Loucy (cell line): Measurements from ENCODE around the gene PDE6B.

Source experiments
- H2AFZ ChIP-seq: fragments of 200-600 bp; sonication (generic); 2 replicates; pipeline ENCODE4 v1.6.0; 2016; ENCODE audit warnings: antibody characterized with exemption, mild to moderate bottlenecking, low read length, moderate library complexity
- H3F3A ChIP-seq: fragments of 200-600 bp; 2 replicates; pipeline ENCODE4 v1.6.0; 2016; ENCODE audit warnings: antibody characterized with exemption, low read depth, mild to moderate bottlenecking
- H3K27me3 ChIP-seq: fragments of 200-600 bp; sonication (generic); 2 replicates; pipeline ENCODE4 v1.6.1; 2014; ENCODE audit warnings: low read length, mild to moderate bottlenecking; ENCODE audit not compliant: insufficient read depth, poor library complexity, severe bottlenecking
- H3K36me3 ChIP-seq: fragments of 200-600 bp; sonication (generic); 2 replicates; pipeline ENCODE4 v1.6.1; 2016; ENCODE audit warnings: low read length; ENCODE audit not compliant: insufficient read depth
- H3K4me1 ChIP-seq: fragments of 200-600 bp; sonication (generic); 2 replicates; pipeline ENCODE4 v1.5.1; 2014; ENCODE audit warnings: low read length, mild to moderate bottlenecking; ENCODE audit not compliant: insufficient read depth, poor library complexity, severe bottlenecking
- H3K4me2 ChIP-seq: fragments of 200-600 bp; sonication (generic); 2 replicates; pipeline ENCODE4 v1.6.0; 2014; ENCODE audit warnings: antibody characterized with exemption, low read length, low read depth, mild to moderate bottlenecking; ENCODE audit not compliant: poor library complexity, severe bottlenecking
- H3K4me3 ChIP-seq: fragments of 200-600 bp; sonication (generic); 2 replicates; pipeline ENCODE4 v1.5.1; 2014; ENCODE audit warnings: low read length, mild to moderate bottlenecking, mixed read lengths; ENCODE audit not compliant: poor library complexity, severe bottlenecking
- H3K79me2 ChIP-seq: fragments of 200-600 bp; sonication (generic); 2 replicates; pipeline ENCODE4 v1.6.1; 2014; ENCODE audit warnings: low read length; ENCODE audit not compliant: insufficient read depth
- H3K9ac ChIP-seq: fragments of 200-600 bp; sonication (generic); 2 replicates; pipeline ENCODE4 v1.6.0; 2014; ENCODE audit warnings: mild to moderate bottlenecking, low read depth, low read length, moderate library complexity; ENCODE audit not compliant: poor library complexity, severe bottlenecking
- H3K9me2 ChIP-seq: fragments of 200-600 bp; sonication (generic); replicated peaks from 2 replicates; pipeline ENCODE4 v1.6.1; 2016; ENCODE audit warnings: low read depth, low read length, mixed read lengths
- H3K9me3 ChIP-seq: fragments of 200-600 bp; sonication (generic); 2 replicates; pipeline ENCODE4 v1.6.1; 2014; ENCODE audit warnings: mild to moderate bottlenecking, antibody characterized with exemption, low read length, low read depth; ENCODE audit not compliant: insufficient read depth
- H4K20me1 ChIP-seq: fragments of 200-600 bp; sonication (generic); 2 replicates; pipeline ENCODE4 v1.6.0; 2014; ENCODE audit warnings: antibody characterized with exemption, low read length, mild to moderate bottlenecking; ENCODE audit not compliant: insufficient read depth, poor library complexity, severe bottlenecking
- EZH2phosphoT487 ChIP-seq: fragments of 200-600 bp; IDR thresholded peaks from 2 replicates; pipeline ENCODE4 v1.6.1; 2018; ENCODE audit warnings: antibody characterized with exemption, mild to moderate bottlenecking, moderate library complexity, borderline replicate concordance
- TF ChIP-seq, protein P1 (sequence below): fragments of 200-600 bp; sonication (generic); conservative IDR thresholded peaks from 2 replicates; pipeline ENCODE4 v1.5.1; 2014; ENCODE audit warnings: mild to moderate bottlenecking, antibody characterized with exemption, low read length

The PDE6B gene

DNA sequence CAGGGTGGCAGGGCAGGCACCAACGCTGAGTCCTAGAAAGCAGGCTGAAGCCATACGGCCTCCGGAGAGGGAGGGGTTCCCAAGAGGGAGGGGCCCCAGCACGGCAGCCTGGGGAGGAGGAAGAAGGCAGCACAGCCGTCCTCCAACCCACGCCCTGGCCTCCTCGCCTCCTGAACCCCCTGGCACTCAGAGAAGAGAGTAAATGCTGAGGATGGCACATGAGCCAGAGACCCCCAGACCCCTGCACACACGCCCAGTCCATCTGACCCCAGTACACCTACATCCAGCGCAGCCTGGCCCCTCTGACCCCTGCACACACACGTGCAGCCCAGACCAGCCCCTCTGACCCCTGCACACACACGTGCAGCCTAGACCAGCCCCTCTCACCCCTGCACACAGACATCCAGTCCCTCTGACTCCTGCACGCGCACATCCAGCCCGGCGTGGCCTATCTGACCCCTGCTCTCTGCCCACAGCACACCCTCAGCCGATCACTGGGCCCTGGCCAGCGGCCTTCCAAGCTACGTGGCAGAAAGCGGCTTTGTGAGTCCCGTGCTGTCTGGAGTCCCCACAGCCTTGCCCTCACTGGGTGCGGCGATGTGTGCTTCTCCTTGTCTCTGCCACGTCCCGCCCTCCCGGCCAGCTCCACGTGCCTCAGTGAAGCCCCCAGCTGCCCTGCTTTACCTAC lies 30.2 kb downstream of the PDE6B start:
- H3K9me2 ChIP-seq = no peaks in the 10 kb centered on the region
- no peak overlapping the region for H3K4me2 ChIP-seq
- H3K27me3 ChIP-seq = no peaks in the 10 kb centered on the region
- no peaks in the 10 kb centered on the region for H3K79me2 ChIP-seq
- no peaks in the 10 kb centered on the region for H4K20me1 ChIP-seq
- no peak overlapping the region for H2AFZ ChIP-seq
- H3K36me3 ChIP-seq = no peaks in the 10 kb centered on the region
- H3K9me3 ChIP-seq = peaks cover 6% of the 10 kb centered on the region; the same call in 1 of the 2 replicates
- no peak overlapping the region for H3K4me3 ChIP-seq
- H3F3A ChIP-seq = no peaks in the 10 kb centered on the region
- H3K9ac ChIP-seq = no peak overlapping the region
- TF ChIP-seq, protein P1, sequence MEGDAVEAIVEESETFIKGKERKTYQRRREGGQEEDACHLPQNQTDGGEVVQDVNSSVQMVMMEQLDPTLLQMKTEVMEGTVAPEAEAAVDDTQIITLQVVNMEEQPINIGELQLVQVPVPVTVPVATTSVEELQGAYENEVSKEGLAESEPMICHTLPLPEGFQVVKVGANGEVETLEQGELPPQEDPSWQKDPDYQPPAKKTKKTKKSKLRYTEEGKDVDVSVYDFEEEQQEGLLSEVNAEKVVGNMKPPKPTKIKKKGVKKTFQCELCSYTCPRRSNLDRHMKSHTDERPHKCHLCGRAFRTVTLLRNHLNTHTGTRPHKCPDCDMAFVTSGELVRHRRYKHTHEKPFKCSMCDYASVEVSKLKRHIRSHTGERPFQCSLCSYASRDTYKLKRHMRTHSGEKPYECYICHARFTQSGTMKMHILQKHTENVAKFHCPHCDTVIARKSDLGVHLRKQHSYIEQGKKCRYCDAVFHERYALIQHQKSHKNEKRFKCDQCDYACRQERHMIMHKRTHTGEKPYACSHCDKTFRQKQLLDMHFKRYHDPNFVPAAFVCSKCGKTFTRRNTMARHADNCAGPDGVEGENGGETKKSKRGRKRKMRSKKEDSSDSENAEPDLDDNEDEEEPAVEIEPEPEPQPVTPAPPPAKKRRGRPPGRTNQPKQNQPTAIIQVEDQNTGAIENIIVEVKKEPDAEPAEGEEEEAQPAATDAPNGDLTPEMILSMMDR = no peak
- TF ChIP-seq EZH2phosphoT487 = no peak
- no peaks in the 10 kb centered on the region for H3K4me1 ChIP-seq

- Histone ChIP-seq H3K79me2 (no peaks in the 10 kb centered on the region), H3K9me2 (no peaks in the 10 kb centered on the region), H3K9ac (no peak overlapping the region), H3K4me1 (no peaks in the 10 kb centered on the region), H3K9me3 (peaks cover 6% of the 10 kb centered on the region; the same call in 1 of the 2 replicates), H4K20me1 (no peaks in the 10 kb centered on the region), H2AFZ (no peak overlapping the region), H3K4me3 (no peak overlapping the region), H3K27me3 (no peaks in the 10 kb centered on the region), H3K36me3 (no peaks in the 10 kb centered on the region), H3F3A (no peaks in the 10 kb centered on the region), H3K4me2 (no peak overlapping the region)
- TF ChIP-seq, protein P1 = no peak
- TF ChIP-seq EZH2phosphoT487 = no peak
Measured at GRCh38 chr4:656436-657337, 31.3 kb downstream of the PDE6B start.

DNA sequence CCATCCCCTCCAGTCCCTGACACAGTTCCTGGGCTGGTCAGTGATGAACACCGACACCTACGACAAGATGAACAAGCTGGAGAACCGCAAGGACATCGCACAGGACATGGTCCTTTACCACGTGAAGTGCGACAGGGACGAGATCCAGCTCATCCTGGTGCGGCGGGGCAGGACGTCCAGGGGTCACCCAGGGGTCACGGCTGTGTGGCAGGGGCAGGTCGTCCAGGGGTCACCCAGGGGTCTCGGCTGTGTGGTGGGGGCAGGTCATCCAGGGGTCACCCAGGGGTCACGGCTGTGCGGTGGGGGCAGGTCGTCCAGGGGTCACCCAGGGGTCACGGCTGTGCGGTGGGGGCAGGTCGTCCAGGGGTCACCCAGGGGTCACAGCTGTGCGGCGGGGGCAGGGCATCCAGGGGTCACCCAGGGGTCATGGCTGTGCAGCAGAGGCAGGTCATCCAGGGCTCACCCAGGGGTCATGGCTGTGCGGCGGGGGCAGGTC lies 32.0 kb downstream of the PDE6B start:
- H3K27me3 ChIP-seq = no peaks in the 10 kb centered on the region
- no peak overlapping the region for H3K4me3 ChIP-seq
- no peak overlapping the region for H3K9ac ChIP-seq
- H3K9me3 ChIP-seq = peaks cover 3% of the 10 kb centered on the region; the same call in 1 of the 2 replicates
- H2AFZ ChIP-seq = no peak overlapping the region
- no peak overlapping the region for H3K4me2 ChIP-seq
- H3K4me1 ChIP-seq = no peaks in the 10 kb centered on the region
- H3K9me2 ChIP-seq = no peaks in the 10 kb centered on the region
- no peaks in the 10 kb centered on the region for H3F3A ChIP-seq
- no peaks in the 10 kb centered on the region for H3K79me2 ChIP-seq
- H4K20me1 ChIP-seq = no peaks in the 10 kb centered on the region
- no peaks in the 10 kb centered on the region for H3K36me3 ChIP-seq
- TF ChIP-seq, protein P1 = no peak
- no peak for TF ChIP-seq EZH2phosphoT487
